Tibial nerve (tissue), 4 donors: Measurements from ENCODE around the gene FLNA.

Experiments
- EP300 ChIP-seq, 2 donors: sonication (generic); formaldehyde crosslinking; IDR thresholded peaks; one replicate each; pipeline ENCODE4 v1.6.1; 2017; ENCODE audit warnings: antibody characterized with exemption in 2 of 2, mild to moderate bottlenecking in 1 of 2
- POLR2A ChIP-seq, 2 donors: fragments of 450-650 bp; IDR thresholded peaks; one replicate each; pipeline ENCODE4 v1.6.1; 2017; ENCODE audit warnings: antibody characterized with exemption in 2 of 2, mild to moderate bottlenecking in 2 of 2, moderate library complexity in 2 of 2
- TF ChIP-seq, protein P1 (sequence below), 5 experiments: fragments of 200-600 bp in 3 of 5; fragments of 450-650 bp in 2 of 5; sonication (generic) in 3 of 5; IDR thresholded peaks; one replicate each; pipeline ENCODE4 v1.5.1; 2016 to 2019; ENCODE audit warnings: antibody characterized with exemption in 5 of 5, mild to moderate bottlenecking in 3 of 5, moderate library complexity in 2 of 5

DNA sequence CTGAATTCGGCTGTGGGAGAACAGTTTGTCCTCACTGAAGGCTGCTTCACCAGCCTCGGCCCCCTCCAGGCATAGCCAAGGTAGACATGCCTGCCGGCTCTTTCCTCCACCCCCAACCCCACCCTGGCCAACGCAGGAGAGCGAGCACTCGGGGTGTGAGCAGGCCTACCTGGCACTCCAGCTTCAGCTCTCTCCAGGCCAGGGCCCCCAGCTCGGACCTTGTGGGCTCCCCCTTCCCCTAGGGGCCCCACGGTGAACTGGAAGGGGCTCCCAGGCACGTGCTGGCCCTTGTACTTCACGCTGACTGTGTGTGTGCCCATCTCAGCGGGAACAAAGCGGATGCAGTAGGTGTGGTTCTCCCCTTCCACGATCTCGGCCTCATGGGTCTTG, 22.4 kb downstream of the FLNA start:
- TF ChIP-seq, protein P1, sequence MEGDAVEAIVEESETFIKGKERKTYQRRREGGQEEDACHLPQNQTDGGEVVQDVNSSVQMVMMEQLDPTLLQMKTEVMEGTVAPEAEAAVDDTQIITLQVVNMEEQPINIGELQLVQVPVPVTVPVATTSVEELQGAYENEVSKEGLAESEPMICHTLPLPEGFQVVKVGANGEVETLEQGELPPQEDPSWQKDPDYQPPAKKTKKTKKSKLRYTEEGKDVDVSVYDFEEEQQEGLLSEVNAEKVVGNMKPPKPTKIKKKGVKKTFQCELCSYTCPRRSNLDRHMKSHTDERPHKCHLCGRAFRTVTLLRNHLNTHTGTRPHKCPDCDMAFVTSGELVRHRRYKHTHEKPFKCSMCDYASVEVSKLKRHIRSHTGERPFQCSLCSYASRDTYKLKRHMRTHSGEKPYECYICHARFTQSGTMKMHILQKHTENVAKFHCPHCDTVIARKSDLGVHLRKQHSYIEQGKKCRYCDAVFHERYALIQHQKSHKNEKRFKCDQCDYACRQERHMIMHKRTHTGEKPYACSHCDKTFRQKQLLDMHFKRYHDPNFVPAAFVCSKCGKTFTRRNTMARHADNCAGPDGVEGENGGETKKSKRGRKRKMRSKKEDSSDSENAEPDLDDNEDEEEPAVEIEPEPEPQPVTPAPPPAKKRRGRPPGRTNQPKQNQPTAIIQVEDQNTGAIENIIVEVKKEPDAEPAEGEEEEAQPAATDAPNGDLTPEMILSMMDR (IDR thresholded peaks at IDR 0.05) = no peak
- TF ChIP-seq POLR2A (IDR thresholded peaks at IDR 0.05) (no peak), EP300 (IDR thresholded peaks at IDR 0.05) (no peak)
